ENCODE results near the gene ARHGAP45. TPM values are rescaled to one million over a fixed set of nuclear protein-coding genes. Genes with fewer than 3 reads are reported as not detected.

Gene ARHGAP45
- total RNA-seq, 1 experiment from 2014 or later = 2.9 TPM

DNA sequence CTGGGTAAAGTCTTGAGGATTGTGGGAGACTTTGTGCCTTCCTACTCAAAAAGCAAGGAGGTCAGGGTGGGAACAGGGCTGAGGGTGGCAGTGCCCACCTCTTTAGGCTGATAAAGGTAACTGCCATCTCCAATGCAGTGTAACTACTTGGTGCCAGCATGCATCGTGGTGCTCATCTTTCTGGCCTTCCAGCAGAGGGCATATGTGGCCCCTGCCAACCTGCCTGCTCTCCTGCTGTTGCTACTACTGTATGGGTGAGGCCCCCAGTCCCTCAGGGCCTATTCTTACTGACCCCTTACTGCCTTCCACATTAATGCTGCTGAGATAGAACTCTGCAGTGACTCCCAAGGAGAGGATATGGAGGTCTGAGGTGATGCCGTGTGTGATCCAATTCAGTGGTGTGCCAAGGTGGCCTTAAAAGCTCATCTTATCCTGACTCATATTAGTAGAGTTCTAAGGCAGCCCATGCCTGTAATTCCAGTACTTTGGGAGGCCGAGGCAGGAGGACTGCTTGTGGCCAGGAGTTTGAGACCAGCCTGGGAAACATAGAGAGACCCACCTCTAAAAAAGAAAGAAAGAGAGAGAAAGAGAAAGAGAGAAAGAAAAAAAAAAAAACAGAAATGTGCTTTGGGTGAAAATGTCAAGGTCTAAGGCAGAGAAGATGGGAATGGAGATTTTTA, 9.7 kb upstream of the ARHGAP45 start:
- Histone ChIP-seq H3K4me1 (no peaks in the 10 kb centered on the region), H3K36me3 (no peaks in the 10 kb centered on the region), H3K9me3 (replicated peaks) (peaks cover 9% of the 10 kb centered on the region), H3K27ac (no peak overlapping the region), H3K4me3 (no peak overlapping the region), H3K27me3 (no peaks in the 10 kb centered on the region)
- DNase-seq = peak; percentile 52 to 66

DNA sequence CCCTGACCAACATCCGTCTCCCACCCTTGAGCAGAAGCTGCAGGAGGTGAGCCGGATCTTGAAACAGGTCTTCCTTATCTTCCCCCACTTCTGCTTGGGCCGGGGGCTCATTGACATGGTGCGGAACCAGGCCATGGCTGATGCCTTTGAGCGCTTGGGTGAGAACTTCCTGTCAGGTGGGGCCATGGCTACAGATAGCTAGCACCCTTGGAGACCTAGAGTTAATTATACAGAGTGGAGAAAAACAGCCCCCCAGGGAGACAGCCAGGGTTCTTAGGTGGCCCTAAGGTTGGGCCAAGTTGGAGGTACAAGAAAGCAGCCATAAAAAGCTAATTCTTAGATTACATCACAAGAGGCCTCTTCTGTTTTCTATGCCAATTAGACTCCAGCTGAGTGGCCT, 8.9 kb upstream of the ARHGAP45 start:
- no peaks in the 10 kb centered on the region for H3K36me3 ChIP-seq
- H3K4me3 ChIP-seq = no peak overlapping the region
- DNase-seq = no peak
- no peak overlapping the region for H3K27ac ChIP-seq
- H3K27me3 ChIP-seq = no peaks in the 10 kb centered on the region
- peaks cover 11% of the 10 kb centered on the region for H3K9me3 ChIP-seq (replicated peaks)
- no peaks in the 10 kb centered on the region for H3K4me1 ChIP-seq

DNA sequence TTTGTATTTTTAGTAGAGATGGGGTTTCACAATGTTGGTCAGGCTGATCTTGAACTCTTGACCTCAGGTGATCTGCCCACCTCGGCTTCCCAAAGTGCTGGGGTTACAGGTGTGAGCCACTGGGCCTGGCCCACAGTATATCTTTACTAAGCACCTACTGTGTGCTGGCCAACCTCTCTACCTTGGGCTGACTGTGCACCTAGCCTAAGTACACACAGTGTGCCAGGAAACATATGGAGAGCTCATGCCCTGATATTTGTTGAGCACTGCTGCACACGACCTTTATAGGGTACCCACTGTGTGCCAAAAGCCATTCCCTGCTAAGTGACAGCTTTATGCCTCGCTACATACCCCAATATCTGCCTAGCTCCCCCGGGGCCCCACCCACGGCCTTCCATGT, 6.3 kb upstream of the ARHGAP45 start:
- Histone ChIP-seq H3K27ac (no peak overlapping the region), H3K4me1 (peaks cover 2% of the 10 kb centered on the region; the same call in 1 of the 2 replicates), H3K9me3 (replicated peaks) (peaks cover 11% of the 10 kb centered on the region), H3K27me3 (no peaks in the 10 kb centered on the region), H3K36me3 (no peaks in the 10 kb centered on the region), H3K4me3 (no peak overlapping the region)
- DNase-seq = no peak

DNA sequence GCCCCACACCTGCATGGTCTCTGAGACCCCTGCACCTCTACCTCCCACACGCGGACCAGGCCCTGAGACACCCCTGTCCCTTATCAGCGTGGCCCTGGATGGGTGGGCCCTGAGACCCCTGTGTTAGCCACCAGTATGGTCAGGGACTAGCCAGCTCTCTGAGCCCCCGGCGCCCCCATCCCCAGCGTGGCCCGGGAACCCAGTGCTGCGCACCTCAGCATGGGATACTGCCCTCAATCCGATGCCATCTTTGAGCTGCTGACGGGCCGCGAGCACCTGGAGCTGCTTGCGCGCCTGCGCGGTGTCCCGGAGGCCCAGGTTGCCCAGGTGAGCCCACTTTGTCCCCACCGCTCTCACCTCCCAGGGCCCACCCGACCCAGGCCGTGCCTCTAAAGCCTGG, 5.0 kb upstream of the ARHGAP45 start:
- no peak for DNase-seq
- H3K9me3 ChIP-seq (replicated peaks) = peaks cover 9% of the 10 kb centered on the region
- H3K4me1 ChIP-seq = peaks cover 12% of the 10 kb centered on the region; the same call in 1 of the 2 replicates
- peaks cover 3% of the 10 kb centered on the region; the same call in 1 of the 2 replicates for H3K27me3 ChIP-seq
- no peak overlapping the region for H3K4me3 ChIP-seq
- H3K36me3 ChIP-seq = no peaks in the 10 kb centered on the region
- no peak overlapping the region for H3K27ac ChIP-seq

DNA sequence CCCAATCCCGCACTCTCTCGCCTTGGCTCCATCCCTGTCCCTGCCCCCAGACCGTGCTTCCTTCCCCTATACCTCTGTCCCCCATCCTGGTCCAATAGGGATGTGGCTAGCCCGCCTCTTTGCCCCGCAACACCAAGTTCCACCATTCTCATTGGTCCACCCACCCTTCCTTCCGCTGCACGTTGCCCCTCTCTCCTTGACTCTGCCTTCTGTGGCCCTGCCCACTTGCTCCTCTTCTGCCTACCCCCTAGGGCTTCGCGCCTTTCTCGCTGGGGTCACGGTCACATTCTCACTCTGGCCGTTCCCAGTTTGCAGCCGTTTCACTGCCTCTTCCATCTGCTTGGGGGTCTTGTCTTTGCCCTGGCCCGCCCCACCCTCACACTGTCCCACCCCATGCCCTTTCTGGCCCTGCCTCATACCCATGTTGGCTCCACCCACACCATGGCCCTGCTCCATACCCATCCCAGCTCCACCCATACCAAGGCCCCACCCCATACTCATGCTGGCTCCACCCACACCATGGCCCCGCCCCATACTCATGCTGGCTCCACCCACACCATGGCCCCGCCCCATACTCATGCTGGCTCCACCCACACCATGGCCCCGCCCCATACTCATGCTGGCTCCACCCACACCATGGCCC, 4.5 kb upstream of the ARHGAP45 start:
- H3K9me3 ChIP-seq (replicated peaks) = peaks cover 4% of the 10 kb centered on the region
- no peak overlapping the region for H3K27ac ChIP-seq
- peaks cover 12% of the 10 kb centered on the region; the same call in 1 of the 2 replicates for H3K4me1 ChIP-seq
- DNase-seq = no peak
- H3K36me3 ChIP-seq = no peaks in the 10 kb centered on the region
- peaks cover 3% of the 10 kb centered on the region; the same call in 1 of the 2 replicates for H3K27me3 ChIP-seq
- H3K4me3 ChIP-seq = no peak overlapping the region

DNA sequence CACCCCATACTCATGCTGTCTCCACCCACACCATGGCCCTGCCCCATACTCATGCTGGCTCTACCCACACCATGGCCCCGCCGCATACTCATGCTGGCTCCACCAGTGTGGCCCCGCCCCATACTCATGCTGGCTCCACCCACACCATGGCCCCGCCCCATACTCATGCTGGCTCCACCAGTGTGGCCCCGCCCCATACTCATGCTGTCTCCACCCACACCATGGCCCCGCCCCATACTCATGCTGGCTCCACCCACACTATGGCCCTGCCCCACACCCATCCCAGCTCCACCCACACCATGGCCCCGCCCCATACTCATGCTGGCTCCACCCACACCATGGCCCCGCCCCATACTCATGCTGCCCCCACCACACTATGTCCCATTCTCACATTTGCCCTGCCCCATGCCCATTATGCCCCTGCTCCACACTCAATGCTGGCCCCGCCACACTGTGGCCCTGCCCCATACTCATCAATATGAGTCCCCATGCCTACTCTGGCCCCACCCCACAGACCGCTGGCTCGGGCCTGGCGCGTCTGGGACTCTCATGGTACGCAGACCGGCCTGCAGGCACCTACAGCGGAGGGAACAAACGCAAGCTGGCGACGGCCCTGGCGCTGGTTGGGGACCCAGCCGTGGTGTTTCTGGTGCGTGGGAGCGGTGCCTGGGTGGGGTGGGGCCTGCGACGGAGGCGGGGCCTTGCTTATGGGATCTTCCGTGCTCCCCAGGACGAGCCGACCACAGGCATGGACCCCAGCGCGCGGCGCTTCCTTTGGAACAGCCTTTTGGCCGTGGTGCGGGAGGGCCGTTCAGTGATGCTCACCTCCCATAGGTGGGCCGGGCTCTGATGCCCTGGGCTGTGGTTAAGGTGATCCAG, 3.7 kb upstream of the ARHGAP45 start:
- no peak for DNase-seq
- Histone ChIP-seq H3K4me3 (no peak overlapping the region), H3K27me3 (peaks cover 5% of the 10 kb centered on the region; the same call in 1 of the 2 replicates), H3K27ac (no peak overlapping the region), H3K36me3 (no peaks in the 10 kb centered on the region), H3K4me1 (peaks cover 12% of the 10 kb centered on the region; the same call in 1 of the 2 replicates), H3K9me3 (replicated peaks) (0 out of 2 replicates have a peak, but pooled peaks cover 3% of the 10 kb centered on the region)

DNA sequence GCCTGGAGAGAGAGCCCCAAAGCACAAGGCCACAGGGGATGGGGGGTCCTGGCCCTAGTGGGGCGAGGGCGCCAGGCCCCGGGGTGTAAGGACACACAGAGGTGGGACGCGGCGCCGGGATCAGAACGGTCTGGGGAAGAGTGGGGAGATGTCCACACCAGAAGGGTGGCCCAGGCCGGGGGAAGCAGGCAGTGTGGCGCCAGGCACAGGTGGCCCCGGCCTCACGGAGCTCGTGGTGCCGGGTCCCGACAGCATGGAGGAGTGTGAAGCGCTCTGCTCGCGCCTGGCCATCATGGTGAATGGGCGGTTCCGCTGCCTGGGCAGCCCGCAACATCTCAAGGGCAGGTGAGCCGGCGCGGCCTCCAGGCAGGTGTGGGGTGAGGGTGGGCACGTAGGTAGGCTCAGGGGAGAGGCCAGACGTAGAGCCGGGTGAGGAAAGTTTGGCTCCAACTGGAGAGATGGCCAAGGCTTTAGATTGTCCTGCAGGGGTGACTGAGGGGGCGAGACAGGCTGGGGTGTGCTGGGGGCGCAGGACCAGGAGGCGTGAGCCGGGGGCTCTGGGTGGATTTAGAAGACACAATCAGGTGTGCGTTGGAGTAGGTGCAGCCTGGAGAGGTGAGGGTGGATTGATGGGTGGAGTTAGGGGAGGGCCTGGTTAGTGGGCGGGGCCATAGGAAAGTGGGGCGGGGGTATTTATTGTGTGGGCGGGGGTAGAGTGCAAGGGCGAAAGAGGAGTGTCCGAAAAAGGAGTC, 2.9 kb upstream of the ARHGAP45 start:
- DNase-seq = no peak
- H3K4me1 ChIP-seq = peaks cover 12% of the 10 kb centered on the region; the same call in 1 of the 2 replicates
- no peak overlapping the region for H3K27ac ChIP-seq
- H3K4me3 ChIP-seq = no peak overlapping the region
- no peaks in the 10 kb centered on the region for H3K36me3 ChIP-seq
- H3K9me3 ChIP-seq (replicated peaks) = 0 out of 2 replicates have a peak, but pooled peaks cover 3% of the 10 kb centered on the region
- peaks cover 13% of the 10 kb centered on the region; the same call in 1 of the 2 replicates for H3K27me3 ChIP-seq

DNA sequence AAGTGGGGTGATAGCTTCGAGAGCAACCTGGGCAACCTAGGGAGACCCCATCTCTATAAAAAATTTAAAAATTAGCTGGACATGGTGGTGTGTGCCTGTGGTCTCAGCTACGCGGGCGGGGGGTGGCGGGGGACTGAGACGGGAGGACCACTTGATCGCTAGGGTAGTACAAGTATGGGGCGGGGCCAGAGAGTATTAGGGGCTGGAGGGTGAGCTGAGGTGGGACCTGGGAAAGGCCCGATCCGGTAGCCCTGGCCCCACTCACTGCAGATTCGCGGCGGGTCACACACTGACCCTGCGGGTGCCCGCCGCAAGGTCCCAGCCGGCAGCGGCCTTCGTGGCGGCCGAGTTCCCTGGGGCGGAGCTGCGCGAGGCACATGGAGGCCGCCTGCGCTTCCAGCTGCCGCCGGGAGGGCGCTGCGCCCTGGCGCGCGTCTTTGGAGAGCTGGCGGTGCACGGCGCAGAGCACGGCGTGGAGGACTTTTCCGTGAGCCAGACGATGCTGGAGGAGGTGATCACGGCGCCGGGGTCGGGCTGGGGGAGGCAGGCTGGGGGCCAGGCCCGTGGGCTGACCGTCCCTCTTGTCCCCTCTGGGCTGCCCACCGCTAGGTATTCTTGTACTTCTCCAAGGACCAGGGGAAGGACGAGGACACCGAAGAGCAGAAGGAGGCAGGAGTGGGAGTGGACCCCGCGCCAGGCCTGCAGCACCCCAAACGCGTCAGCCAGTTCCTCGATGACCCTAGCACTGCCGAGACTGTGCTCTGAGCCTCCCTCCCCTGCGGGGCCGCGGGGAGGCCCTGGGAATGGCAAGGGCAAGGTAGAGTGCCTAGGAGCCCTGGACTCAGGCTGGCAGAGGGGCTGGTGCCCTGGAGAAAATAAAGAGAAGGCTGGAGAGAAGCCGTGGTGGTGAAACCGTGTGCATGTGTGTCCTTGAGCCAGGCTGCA, 2.0 kb upstream of the ARHGAP45 start:
- no peak for DNase-seq
- H3K27ac ChIP-seq = no peak overlapping the region
- H3K36me3 ChIP-seq = no peaks in the 10 kb centered on the region
- 0 out of 2 replicates have a peak, but pooled peaks cover 3% of the 10 kb centered on the region for H3K9me3 ChIP-seq (replicated peaks)
- no peak overlapping the region for H3K4me3 ChIP-seq
- peaks cover 12% of the 10 kb centered on the region; the same call in 1 of the 2 replicates for H3K4me1 ChIP-seq
- H3K27me3 ChIP-seq = peaks cover 16% of the 10 kb centered on the region; the same call in 1 of the 2 replicates

DNA sequence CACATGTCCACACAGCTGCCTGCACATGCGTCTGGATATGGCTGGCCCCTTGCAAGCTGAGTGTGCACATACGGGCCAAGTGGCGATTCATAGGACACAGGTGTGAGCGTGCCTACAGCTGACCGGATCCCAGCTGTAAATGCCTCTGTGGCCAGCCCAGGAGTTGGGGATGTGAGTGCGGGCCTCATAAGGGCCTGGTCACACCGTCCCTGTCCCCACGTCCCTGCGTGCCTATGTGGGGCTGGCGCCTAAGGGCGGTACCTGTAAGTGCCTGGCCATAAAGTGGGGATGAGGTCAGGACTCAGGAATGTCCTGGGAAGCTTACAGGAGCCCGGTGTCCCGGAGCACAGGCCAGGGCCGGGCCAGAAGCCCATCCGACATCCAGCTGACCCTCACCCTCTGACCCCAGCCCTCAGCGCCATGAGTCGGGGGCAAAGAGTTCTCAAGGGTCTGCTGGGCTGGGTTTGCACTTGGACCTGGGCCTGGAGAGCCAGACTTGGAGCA, 1.3 kb upstream of the ARHGAP45 start:
- H3K27me3 ChIP-seq = peaks cover 18% of the 10 kb centered on the region; the same call in 1 of the 2 replicates
- no peak for DNase-seq

DNA sequence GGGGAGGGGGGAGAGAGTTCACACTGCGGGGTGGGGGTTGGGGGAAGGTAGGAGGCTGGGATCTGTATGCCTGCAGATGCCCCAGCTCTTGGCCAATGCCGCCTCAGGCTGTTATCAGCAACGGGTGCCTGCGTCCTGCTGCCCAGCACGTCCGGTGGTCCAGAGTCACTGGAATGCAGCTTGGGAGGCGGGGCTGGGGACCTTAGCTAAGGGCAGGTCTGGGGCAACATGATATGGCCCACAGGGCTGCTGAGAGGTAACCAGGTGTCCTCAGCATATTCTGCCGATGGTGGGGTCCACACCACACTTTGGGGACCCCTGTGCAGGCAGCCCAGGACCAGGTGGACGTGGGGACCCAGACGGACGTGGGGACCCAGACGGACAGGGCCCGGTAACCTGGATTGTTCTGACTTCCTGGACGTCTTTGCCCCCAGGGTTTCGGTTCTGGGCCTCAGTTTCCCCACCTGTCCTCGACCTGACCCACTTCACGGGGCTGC, 668 bp upstream of the ARHGAP45 start:
- H3K4me1 ChIP-seq = peaks cover 12% of the 10 kb centered on the region; the same call in 1 of the 2 replicates
- peak overlapping the region; percentile 49; the same call in 1 of the 2 replicates for H3K4me3 ChIP-seq
- H3K9me3 ChIP-seq (replicated peaks) = 0 out of 2 replicates have a peak, but pooled peaks cover 3% of the 10 kb centered on the region
- peaks cover 22% of the 10 kb centered on the region; the same call in 1 of the 2 replicates for H3K27me3 ChIP-seq
- DNase-seq = peak in 1 of 2 experiments; percentile 39
- H3K27ac ChIP-seq = no peak overlapping the region
- H3K36me3 ChIP-seq = no peaks in the 10 kb centered on the region

More for the DNA sequence above, 1.3 kb upstream of the ARHGAP45 start:
- H3K4me1 ChIP-seq = peaks cover 12% of the 10 kb centered on the region; the same call in 1 of the 2 replicates
- 0 out of 2 replicates have a peak, but pooled peaks cover 3% of the 10 kb centered on the region for H3K9me3 ChIP-seq (replicated peaks)
- H3K4me3 ChIP-seq = no peak overlapping the region
- H3K36me3 ChIP-seq = no peaks in the 10 kb centered on the region
- H3K27ac ChIP-seq = no peak overlapping the region

DNA sequence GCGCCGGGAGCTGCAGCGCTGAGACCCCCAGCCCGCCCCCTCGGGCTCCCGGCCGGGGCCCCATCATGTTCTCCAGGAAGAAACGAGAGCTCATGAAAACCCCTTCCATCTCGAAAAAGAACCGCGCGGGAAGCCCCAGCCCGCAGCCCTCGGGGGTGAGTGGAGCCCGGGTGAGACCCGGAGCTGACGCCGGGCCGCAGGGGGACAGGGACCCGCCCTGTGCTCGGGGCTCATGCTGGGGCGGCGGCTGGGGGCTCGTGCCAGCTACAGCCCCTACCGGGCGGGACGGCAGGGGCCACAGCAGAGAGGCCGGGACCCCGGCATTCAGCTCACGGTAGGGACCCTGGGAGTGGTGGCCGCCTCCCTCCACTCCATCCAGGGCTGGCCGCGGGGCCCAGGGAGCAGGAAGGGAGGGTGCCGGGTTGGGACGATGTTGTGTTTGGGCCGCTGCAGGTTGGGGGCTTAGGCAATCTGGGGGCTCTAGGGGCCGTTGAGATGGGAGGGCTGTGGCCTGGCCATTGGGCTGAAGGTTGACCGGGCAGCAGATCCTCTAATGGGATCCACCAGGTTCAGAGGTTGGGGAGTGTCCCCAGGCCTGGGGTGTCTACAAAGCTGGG, 482 bp downstream of the ARHGAP45 start:
- peaks cover 12% of the 10 kb centered on the region; the same call in 1 of the 2 replicates for H3K4me1 ChIP-seq
- no peak overlapping the region for H3K27ac ChIP-seq
- H3K36me3 ChIP-seq = no peaks in the 10 kb centered on the region
- H3K9me3 ChIP-seq (replicated peaks) = 0 out of 2 replicates have a peak, but pooled peaks cover under 1% of the 10 kb centered on the region
- H3K4me3 ChIP-seq = peak overlapping the region; percentile 49
- H3K27me3 ChIP-seq = peaks cover 30% of the 10 kb centered on the region; the same call in 1 of the 2 replicates
- no peak for DNase-seq

All from SJCRH30 (cell line).